Measurements from ENCODE around the gene SYT1.

- no peak for TF ChIP-seq MAX (IDR thresholded peaks at IDR 0.05)
- TF ChIP-seq RAD21 (IDR thresholded peaks at IDR 0.05): no peak
- no peak for TF ChIP-seq CTCF (IDR thresholded peaks at IDR 0.05; ENCODE audit: low read depth, low read length, missing input control)
- no peak for TF ChIP-seq JUND (IDR thresholded peaks at IDR 0.05)
Observed at GRCh38 chr12:79059557-79059956, 195.0 kb downstream of the SYT1 start.

Measured in liver (tissue), 3 donors.